K562 (cell line): ENCODE results near the gene IPO9. TPM values are rescaled to one million over a fixed set of nuclear protein-coding genes. Genes with fewer than 3 reads are reported as not detected.

Experiments used
- CBFA2T3 ChIP-seq: fragments of 450-650 bp; IDR thresholded peaks from 2 replicates; pipeline ENCODE4 v1.6.1; 2017
- GATAD2B ChIP-seq: fragments of 450-650 bp; IDR thresholded peaks from 2 replicates; pipeline ENCODE4 v1.6.1; 2017; ENCODE audit warnings: mild to moderate bottlenecking, borderline replicate concordance
- GTF2B ChIP-seq: IDR thresholded peaks from 2 replicates; pipeline ENCODE4 v1.6.1; 2011; ENCODE audit not compliant: insufficient read length; ENCODE audit errors: extremely low read depth
- HNRNPLL ChIP-seq: fragments of 200-400 bp; formaldehyde crosslinking; IDR thresholded peaks from 2 replicates; pipeline ENCODE4 v1.6.1; 2017; ENCODE audit warnings: low read length, low read depth, mild to moderate bottlenecking; ENCODE audit not compliant: poor library complexity, severe bottlenecking
- KAT8 ChIP-seq: fragments of 450-650 bp; IDR thresholded peaks from 2 replicates; pipeline ENCODE4 v1.6.1; 2016; ENCODE audit warnings: low read depth, mild to moderate bottlenecking
- KDM5B ChIP-seq: fragments of 200-600 bp; sonication (generic); IDR thresholded peaks from 2 replicates; pipeline ENCODE4 v1.6.1; 2012; ENCODE audit warnings: low read depth, mild to moderate bottlenecking, moderate library complexity, low read length, control low read depth, inconsistent platforms; ENCODE audit not compliant: insufficient replicate concordance
- MTA2 ChIP-seq: fragments of 450-650 bp; IDR thresholded peaks from 2 replicates; pipeline ENCODE4 v1.6.1; 2016; ENCODE audit warnings: low read depth
- NCOA4 ChIP-seq: fragments of 450-650 bp; IDR thresholded peaks from 2 replicates; pipeline ENCODE4 v1.6.1; 2018; ENCODE audit warnings: mild to moderate bottlenecking; ENCODE audit not compliant: partially characterized antibody
- RERE ChIP-seq: sonication (generic); formaldehyde crosslinking; IDR thresholded peaks from 2 replicates; pipeline ENCODE4 v1.8.0; 2023; ENCODE audit warnings: missing genetic modification reagents, mild to moderate bottlenecking, borderline replicate concordance
- RHOXF2B ChIP-seq: fragments of 250-450 bp; sonication (Bioruptor Pico); conservative IDR thresholded peaks from 2 replicates; pipeline ENCODE4 v1.5.1; 2021
- SRF ChIP-seq, 2 experiments: fragments of 250-450, 450-650 bp in 1 of 2; sonication (Bioruptor Pico) in 1 of 2; sonication (generic) in 1 of 2; formaldehyde crosslinking; IDR thresholded peaks; 2 replicates each; pipeline versions ENCODE4 v1.5.0 to v1.5.1; 2020 to 2022; ENCODE audit warnings: mild to moderate bottlenecking in 1 of 2, missing genetic modification reagents in 1 of 2
- U2AF2 ChIP-seq: fragments of 200-400 bp; formaldehyde crosslinking; optimal IDR thresholded peaks from 2 replicates; pipeline ENCODE3; 2017; ENCODE audit warnings: low read depth, mild to moderate bottlenecking, low read length
- ZNF76 ChIP-seq: fragments of 250-450 bp; sonication (Bioruptor Pico); IDR thresholded peaks from 2 replicates; pipeline ENCODE4 v1.4.0; 2020; ENCODE audit warnings: mild to moderate bottlenecking, moderate library complexity, borderline replicate concordance
- ZNF764 ChIP-seq: fragments of 250-450 bp; sonication (Bioruptor Pico); IDR thresholded peaks from 2 replicates; pipeline ENCODE4 v1.4.0; 2020; ENCODE audit warnings: low read depth, mild to moderate bottlenecking, moderate library complexity
- polyA plus RNA-seq, 8 experiments: library from polyadenylated mRNA; depleted of rRNA in 4 of 8; stranded (reverse) in 5 of 8; unstranded in 3 of 8; fragments of >200 nt; fragmentation: Nextera tagmentation in 2 of 8; fragmentation: Illumina TruSeq in 1 of 8; extraction: Ambion mirVana in 2 of 8; extraction: Trizol in 1 of 8; gene quantifications; 2 replicates each; pipeline versions ENCODE4 v1.2.1 to v1.2.3, GENCODE V29; 2011 to 2014; ENCODE audit warnings: inconsistent platforms in 1 of 8, missing spikeins in 1 of 8
- total RNA-seq, 7 experiments: library from RNA; depleted of rRNA in 6 of 7; stranded (reverse); fragments of >200 nt in 6 of 7; fragmentation: Illumina TruSeq in 2 of 7; extraction: Trizol in 2 of 7; gene quantifications; 2 replicates each; pipeline versions ENCODE4 v1.2.1 to v1.2.3, GENCODE V29; 2011 to 2021; ENCODE audit warnings: low replicate concordance in 1 of 7
- TF ChIP-seq, protein P1 (sequence below): sonication (generic); formaldehyde crosslinking; IDR thresholded peaks from 2 replicates; pipeline ENCODE4 v1.8.0; 2022; ENCODE audit warnings: missing genetic modification reagents, mild to moderate bottlenecking, borderline replicate concordance
- TF ChIP-seq, protein P2 (sequence below): fragments of 450-650 bp; formaldehyde crosslinking; IDR thresholded peaks from 2 replicates; pipeline ENCODE4 v1.4.0; 2020; ENCODE audit warnings: mild to moderate bottlenecking, moderate library complexity

IPO9 gene
- total and polyA plus RNA-seq, 9 of the 15 experiments (the other 6 are each of a cell fraction or from before 2014, with no cell fraction given) = 27.9 to 78.6 (median 43.9) TPM

DNA sequence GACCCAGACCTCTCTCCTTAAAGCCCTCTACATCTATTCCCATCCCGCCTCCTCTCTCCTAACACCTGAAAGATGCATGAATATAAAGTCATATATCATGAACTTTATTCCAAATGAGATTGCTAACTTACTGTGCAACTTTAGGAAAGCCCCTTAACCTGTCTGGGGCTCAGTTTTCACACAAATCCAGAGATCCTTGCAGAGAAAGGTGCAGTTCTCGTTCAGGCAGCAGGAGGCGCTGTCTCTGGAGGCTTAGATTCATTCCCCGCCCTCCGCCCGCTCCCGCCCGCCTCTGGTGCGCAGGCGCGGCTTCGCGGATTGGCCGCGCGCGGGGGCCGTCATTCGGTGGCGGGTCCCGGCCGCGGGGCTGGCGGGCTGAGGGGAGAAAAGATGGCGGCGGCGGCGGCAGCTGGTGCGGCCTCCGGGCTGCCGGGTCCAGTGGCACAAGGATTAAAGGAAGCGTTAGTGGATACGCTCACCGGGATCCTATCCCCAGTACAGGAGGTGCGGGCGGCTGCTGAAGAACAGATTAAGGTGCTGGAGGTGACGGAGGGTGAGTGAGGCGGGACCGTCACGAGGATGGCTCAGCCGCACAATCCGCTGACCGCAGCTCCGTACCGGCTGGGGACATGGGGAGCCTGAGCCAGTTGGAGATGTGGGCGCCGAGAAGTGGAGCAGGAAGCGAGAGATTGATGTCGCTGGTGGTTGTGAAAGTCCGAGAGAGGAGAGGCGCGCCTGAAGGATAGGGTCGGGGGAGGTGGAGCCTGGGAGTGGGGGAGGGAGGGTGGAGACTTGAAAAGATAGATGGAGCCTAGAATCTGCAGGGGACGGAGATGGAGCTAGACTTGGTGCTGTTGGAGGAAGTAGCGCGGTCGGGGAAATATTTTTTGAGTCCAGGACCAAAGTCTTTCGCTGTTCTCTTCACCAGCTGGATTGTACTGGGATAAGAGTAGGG, at the start of gene IPO9 (continued):
- TF ChIP-seq SRF (CRISPR knock-in tag; IDR thresholded peaks at IDR 0.05) (0 out of 4 replicates have a peak, but pooled peaks have one; percentile 22 to 35), GATAD2B (peak; percentile 88), KAT8 (no peak), MTA2 (no peak), KDM5B (peak; percentile 90), RERE (CRISPR knock-in tag) (no peak), CBFA2T3 (no peak), ZNF764 (CRISPR knock-in tag) (0 out of 2 replicates have a peak, but pooled peaks have one; percentile 41), RHOXF2B (no peak), U2AF2 (no peak), HNRNPLL (peak; percentile 39), ZNF76 (CRISPR knock-in tag) (peak; percentile 35; the same call in 1 of the 2 replicates), GTF2B (no peak), NCOA4 (no peak)
- TF ChIP-seq, protein P1, sequence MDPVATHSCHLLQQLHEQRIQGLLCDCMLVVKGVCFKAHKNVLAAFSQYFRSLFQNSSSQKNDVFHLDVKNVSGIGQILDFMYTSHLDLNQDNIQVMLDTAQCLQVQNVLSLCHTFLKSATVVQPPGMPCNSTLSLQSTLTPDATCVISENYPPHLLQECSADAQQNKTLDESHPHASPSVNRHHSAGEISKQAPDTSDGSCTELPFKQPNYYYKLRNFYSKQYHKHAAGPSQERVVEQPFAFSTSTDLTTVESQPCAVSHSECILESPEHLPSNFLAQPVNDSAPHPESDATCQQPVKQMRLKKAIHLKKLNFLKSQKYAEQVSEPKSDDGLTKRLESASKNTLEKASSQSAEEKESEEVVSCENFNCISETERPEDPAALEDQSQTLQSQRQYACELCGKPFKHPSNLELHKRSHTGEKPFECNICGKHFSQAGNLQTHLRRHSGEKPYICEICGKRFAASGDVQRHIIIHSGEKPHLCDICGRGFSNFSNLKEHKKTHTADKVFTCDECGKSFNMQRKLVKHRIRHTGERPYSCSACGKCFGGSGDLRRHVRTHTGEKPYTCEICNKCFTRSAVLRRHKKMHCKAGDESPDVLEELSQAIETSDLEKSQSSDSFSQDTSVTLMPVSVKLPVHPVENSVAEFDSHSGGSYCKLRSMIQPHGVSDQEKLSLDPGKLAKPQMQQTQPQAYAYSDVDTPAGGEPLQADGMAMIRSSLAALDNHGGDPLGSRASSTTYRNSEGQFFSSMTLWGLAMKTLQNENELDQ (CRISPR knock-in tag) = no peak
- TF ChIP-seq, protein P2, sequence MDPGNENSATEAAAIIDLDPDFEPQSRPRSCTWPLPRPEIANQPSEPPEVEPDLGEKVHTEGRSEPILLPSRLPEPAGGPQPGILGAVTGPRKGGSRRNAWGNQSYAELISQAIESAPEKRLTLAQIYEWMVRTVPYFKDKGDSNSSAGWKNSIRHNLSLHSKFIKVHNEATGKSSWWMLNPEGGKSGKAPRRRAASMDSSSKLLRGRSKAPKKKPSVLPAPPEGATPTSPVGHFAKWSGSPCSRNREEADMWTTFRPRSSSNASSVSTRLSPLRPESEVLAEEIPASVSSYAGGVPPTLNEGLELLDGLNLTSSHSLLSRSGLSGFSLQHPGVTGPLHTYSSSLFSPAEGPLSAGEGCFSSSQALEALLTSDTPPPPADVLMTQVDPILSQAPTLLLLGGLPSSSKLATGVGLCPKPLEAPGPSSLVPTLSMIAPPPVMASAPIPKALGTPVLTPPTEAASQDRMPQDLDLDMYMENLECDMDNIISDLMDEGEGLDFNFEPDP = 0 out of 2 replicates have a peak, but pooled peaks have one; percentile 52
